Fibroblast of villous mesenchyme (primary cell): ENCODE data around the gene RPEL1. TPM values are rescaled to one million over a fixed set of nuclear protein-coding genes. Genes with fewer than 3 reads are reported as not detected.

ENCODE experiments used
- DNase-seq: peaks from one replicate; pipeline ENCODE4 v3.0.0-alpha.2; 2010; ENCODE audit warnings: low read depth
- H3K4me3 ChIP-seq: 2 replicates; pipeline ENCODE4 v1.5.1; 2011; ENCODE audit warnings: low read depth, mild to moderate bottlenecking, low read length
- total RNA-seq: library from RNA; depleted of rRNA; stranded (reverse); fragments of >200 nt; gene quantifications from 2 replicates; pipeline ENCODE4 v1.2.3, GENCODE V29; 2012
- TF ChIP-seq, protein P1 (sequence below): IDR thresholded peaks from 2 replicates; pipeline ENCODE4 v1.5.1; 2012; ENCODE audit warnings: low read depth, mild to moderate bottlenecking, low read length; ENCODE audit not compliant: insufficient read depth

Gene RPEL1
- total RNA-seq, 1 donor: 0.43 TPM

DNA sequence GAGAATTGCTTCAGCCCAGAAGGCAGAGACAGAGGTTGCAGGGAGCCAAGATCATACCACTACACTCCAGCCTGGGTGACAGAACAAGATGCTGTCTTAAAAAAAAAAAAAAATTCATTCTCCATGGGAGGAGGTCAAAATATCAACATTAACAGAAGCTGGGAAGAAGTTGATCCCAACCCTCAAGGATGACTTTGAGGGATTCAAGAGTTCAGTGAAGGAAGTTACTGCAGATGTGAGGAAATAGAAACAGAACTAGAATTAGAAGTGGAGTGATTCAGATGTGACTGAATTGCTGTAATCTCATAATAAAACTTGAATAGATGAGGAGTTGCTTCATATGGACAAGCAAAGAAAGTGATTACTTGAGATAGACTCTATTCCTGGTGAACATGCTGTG lies 19.7 kb upstream of the RPEL1 start:
- no peak for DNase-seq
- H3K4me3 ChIP-seq: no peak overlapping the region
- TF ChIP-seq, protein P1, sequence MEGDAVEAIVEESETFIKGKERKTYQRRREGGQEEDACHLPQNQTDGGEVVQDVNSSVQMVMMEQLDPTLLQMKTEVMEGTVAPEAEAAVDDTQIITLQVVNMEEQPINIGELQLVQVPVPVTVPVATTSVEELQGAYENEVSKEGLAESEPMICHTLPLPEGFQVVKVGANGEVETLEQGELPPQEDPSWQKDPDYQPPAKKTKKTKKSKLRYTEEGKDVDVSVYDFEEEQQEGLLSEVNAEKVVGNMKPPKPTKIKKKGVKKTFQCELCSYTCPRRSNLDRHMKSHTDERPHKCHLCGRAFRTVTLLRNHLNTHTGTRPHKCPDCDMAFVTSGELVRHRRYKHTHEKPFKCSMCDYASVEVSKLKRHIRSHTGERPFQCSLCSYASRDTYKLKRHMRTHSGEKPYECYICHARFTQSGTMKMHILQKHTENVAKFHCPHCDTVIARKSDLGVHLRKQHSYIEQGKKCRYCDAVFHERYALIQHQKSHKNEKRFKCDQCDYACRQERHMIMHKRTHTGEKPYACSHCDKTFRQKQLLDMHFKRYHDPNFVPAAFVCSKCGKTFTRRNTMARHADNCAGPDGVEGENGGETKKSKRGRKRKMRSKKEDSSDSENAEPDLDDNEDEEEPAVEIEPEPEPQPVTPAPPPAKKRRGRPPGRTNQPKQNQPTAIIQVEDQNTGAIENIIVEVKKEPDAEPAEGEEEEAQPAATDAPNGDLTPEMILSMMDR: no peak

DNA sequence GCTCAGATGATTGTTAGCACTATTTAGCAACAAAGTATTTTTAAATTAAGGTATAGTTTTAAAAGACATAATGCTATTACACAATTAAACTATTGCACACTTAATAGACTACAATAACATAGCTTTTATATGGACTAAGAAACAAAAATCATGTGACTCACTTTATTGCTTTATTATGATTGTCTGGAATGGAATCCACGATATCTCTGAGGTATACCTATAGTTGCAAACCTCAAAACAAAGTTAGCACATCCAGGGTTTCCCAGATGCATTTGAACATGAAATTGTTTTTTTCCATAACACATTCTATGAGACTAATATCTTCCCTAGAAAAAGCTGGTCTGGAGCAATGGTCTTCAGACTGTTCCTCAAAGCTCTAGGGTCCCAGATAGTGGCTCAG lies 18.3 kb upstream of the RPEL1 start:
- DNase-seq: no peak
- no peak overlapping the region for H3K4me3 ChIP-seq
- TF ChIP-seq, protein P1: no peak

GRCh38 chr10:103231047-103231551 lies 14.6 kb upstream of the RPEL1 start:
- peak; percentile 84 for DNase-seq
- no peak overlapping the region for H3K4me3 ChIP-seq
- TF ChIP-seq, protein P1: no peak

GRCh38 chr10:103232131-103232673 lies 13.5 kb upstream of the RPEL1 start:
- no peak for DNase-seq

DNA sequence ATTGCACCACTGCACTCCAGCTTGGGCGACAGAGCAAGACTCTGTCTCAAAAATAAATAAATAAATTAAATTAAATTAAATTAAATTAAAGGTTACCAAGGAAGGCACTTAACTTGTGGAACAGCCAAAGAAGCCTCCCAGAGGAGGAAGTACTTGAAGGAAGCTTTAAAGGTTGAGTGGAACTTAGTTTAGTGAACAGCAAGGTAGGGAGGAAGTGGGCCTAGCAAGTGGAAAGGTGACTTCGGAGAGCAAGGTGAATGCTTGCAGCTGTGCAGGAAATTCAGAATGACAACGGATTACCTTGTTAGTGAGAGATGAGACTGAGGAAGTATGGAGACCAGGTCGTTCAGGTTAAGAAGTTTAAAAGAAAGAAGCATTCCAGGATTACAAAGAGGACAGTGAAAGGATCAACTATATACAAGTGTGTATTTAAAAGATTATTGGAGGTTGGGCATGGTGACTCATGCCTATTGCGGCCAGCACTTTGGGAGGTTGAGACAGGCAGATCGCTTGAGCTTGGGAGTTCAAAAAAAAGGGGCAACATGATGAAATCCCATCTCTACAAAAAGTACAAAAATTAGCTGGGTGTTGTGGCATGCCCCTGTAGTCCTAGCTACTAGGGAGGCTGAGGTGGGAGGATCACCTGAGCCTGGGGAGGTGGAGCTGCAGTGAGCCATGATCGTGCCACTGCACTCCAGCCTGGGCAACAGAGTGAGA lies 12.8 kb upstream of the RPEL1 start:
- TF ChIP-seq, protein P1: no peak
- H3K4me3 ChIP-seq: no peak overlapping the region
- DNase-seq: peak; percentile 80

More at GRCh38 chr10:103232131-103232673, 13.5 kb upstream of the RPEL1 start:
- TF ChIP-seq, protein P1: no peak
- no peak overlapping the region for H3K4me3 ChIP-seq

- DNase-seq: no peak
- TF ChIP-seq, protein P1: no peak
- H3K4me3 ChIP-seq: no peak overlapping the region
Observed at GRCh38 chr10:103235775-103236174, 9.9 kb upstream of the RPEL1 start.
